ENCODE data around the gene REL.

GRCh38 chr2:60885683-60886082, 4.3 kb downstream of the REL start:
- no peak for TF ChIP-seq CTCF (IDR thresholded peaks at IDR 0.05)
- no peak for TF ChIP-seq POLR2AphosphoS5 (IDR thresholded peaks at IDR 0.05)

All from stomach (tissue), 4 donors.